Adrenal gland (tissue), 12 donors: Measurements from ENCODE around the gene DAZAP1. TPM values are rescaled to one million over a fixed set of nuclear protein-coding genes. Genes with fewer than 3 reads are reported as not detected.
"Not testable (repeated sequence)": the region's sequence is repeated elsewhere in the genome, so short reads cannot be mapped to it uniquely, and the experiment has no call there.

Experiments used
- DNase-seq, 7 donors: peaks; one replicate each; pipeline ENCODE4 v3.0.0-alpha.2; 2019 to 2020
- H3K27ac ChIP-seq, 5 donors: fragments of 200-600 bp; sonication (generic) in 4 of 5; 1 replicate in 3 of 5; 2 replicates in 2 of 5; pipeline versions ENCODE4 v1.5.1 to v1.8.0; 2016 to 2020; ENCODE audit warnings: mild to moderate bottlenecking in 1 of 5
- H3K27me3 ChIP-seq: fragments of 200-600 bp; 2 replicates; pipeline ENCODE4 v1.8.0; 2021
- H3K36me3 ChIP-seq, 2 donors: fragments of 200-600 bp; replicated peaks in 1 of 2; 1 replicate in 1 of 2; 2 replicates in 1 of 2; pipeline versions ENCODE4 v1.5.1 to v1.8.0; 2018 to 2022
- H3K4me1 ChIP-seq, 2 donors: fragments of 200-600 bp; replicated peaks in 1 of 2; 1 replicate in 1 of 2; 2 replicates in 1 of 2; pipeline versions ENCODE4 v1.5.1 to v1.8.0; 2018 to 2021
- H3K4me3 ChIP-seq, 4 donors: fragments of 200-600 bp; sonication (generic) in 3 of 4; one replicate each; pipeline ENCODE4 v1.5.1; 2016 to 2018
- H3K9me3 ChIP-seq, 3 donors: fragments of 200-600 bp; sonication (generic) in 1 of 3; replicated peaks in 1 of 3; 1 replicate in 2 of 3; 2 replicates in 1 of 3; pipeline versions ENCODE4 v1.5.1 to v1.8.0; 2016 to 2021
- POLR2A ChIP-seq, 2 donors: fragments of 450-650 bp; IDR thresholded peaks; one replicate each; pipeline ENCODE4 v1.6.1; 2017; ENCODE audit warnings: antibody characterized with exemption in 2 of 2, mild to moderate bottlenecking in 2 of 2, moderate library complexity in 1 of 2
- WGBS, 4 donors: extraction: QIAGEN DNeasy Blood & Tissue Kit in 2 of 4; methylation state at CpG; one replicate each; pipeline versions ENCODE4 v1.1.5 to v1.1.7; 2013 to 2017; 5-methylcytosine and 5-hydroxymethylcytosine counted together
- intact Hi-C, 2 donors: fragments of 100-400 bp; cut with DNase I; formaldehyde crosslinking; loops; one replicate each; pipeline versions ENCODE4 v1.14.1 to v1.15.0; 2022 to 2023
- polyA plus RNA-seq, 3 donors: library from polyadenylated mRNA; stranded (reverse); fragments of 200-250 nt in 2 of 3; fragments of 350-450 nt in 1 of 3; fragmentation: Illumina TruSeq in 1 of 3; extraction: RNeasy Lipid Tissue Mini Kit (QIAGEN cat#74804) in 1 of 3; gene quantifications; one replicate each; pipeline ENCODE4 v1.2.3, GENCODE V29; 2013 to 2014
- total RNA-seq, 9 donors: library from RNA; depleted of rRNA in 4 of 9; stranded (reverse); fragments of >200 nt in 4 of 9; fragments of 120-200 nt in 1 of 9; fragmentation: NEBNext Ultra II Directional in 1 of 9; extraction: Animal tissue kit (Norgen Biotek cat#: 25700) in 1 of 9; gene quantifications; one replicate each; pipeline versions ENCODE4 v1.1.0 to v1.2.4, GENCODE V29; 2013 to 2023
- TF ChIP-seq, protein P1 (sequence below), 6 experiments: fragments of 450-650 bp in 4 of 6; fragments of 200-600 bp in 2 of 6; sonication (generic) in 1 of 6; IDR thresholded peaks; 1 replicate in 5 of 6; 2 replicates in 1 of 6; pipeline versions ENCODE4 v1.5.1 to v1.8.0; 2016 to 2021; ENCODE audit warnings: antibody characterized with exemption in 6 of 6, mild to moderate bottlenecking in 2 of 6, moderate library complexity in 1 of 6
- donor health status: healthy with polysubstance abuse.
- donor health status: Bipolar disorder and iron deficiency.
- donor health status: DM: yes; HTN: yes; CAD: no.
- donor health status: DM: no; HTN: no; CAD: no.
- donor health status: DM: no; HTN: no; CAD: no.
- donor health status: DM: yes; HTN: yes; CAD: no.

The DAZAP1 gene
- total and polyA plus RNA-seq, 12 donors: 11.5 to 117 (median 53.1) TPM

GRCh38 chr19:1418951-1419738 is 11.8 kb downstream of the DAZAP1 start:
- H3K36me3 ChIP-seq: peaks cover 0 to 47% of the 10 kb centered on the region in 2 donors
- H3K4me1 ChIP-seq: peaks cover 27 to 57% of the 10 kb centered on the region in 2 donors
- intact Hi-C loops: no loop called here
- DNase-seq: no peak
- H3K9me3 ChIP-seq: no peaks in the 10 kb centered on the region
- WGBS, 4 donors: 86 to 91% (median 89%) methylated on average over 17 to 21 of the region's 21 CpGs
- H3K4me3 ChIP-seq: no peak overlapping the region
- peak overlapping the region in 1 of 5 donors; percentile 10 for H3K27ac ChIP-seq
- TF ChIP-seq POLR2A (IDR thresholded peaks at IDR 0.05): no peak
- TF ChIP-seq, protein P1, sequence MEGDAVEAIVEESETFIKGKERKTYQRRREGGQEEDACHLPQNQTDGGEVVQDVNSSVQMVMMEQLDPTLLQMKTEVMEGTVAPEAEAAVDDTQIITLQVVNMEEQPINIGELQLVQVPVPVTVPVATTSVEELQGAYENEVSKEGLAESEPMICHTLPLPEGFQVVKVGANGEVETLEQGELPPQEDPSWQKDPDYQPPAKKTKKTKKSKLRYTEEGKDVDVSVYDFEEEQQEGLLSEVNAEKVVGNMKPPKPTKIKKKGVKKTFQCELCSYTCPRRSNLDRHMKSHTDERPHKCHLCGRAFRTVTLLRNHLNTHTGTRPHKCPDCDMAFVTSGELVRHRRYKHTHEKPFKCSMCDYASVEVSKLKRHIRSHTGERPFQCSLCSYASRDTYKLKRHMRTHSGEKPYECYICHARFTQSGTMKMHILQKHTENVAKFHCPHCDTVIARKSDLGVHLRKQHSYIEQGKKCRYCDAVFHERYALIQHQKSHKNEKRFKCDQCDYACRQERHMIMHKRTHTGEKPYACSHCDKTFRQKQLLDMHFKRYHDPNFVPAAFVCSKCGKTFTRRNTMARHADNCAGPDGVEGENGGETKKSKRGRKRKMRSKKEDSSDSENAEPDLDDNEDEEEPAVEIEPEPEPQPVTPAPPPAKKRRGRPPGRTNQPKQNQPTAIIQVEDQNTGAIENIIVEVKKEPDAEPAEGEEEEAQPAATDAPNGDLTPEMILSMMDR (IDR thresholded peaks at IDR 0.05): no peak
- H3K27me3 ChIP-seq: no peaks in the 10 kb centered on the region

DNA sequence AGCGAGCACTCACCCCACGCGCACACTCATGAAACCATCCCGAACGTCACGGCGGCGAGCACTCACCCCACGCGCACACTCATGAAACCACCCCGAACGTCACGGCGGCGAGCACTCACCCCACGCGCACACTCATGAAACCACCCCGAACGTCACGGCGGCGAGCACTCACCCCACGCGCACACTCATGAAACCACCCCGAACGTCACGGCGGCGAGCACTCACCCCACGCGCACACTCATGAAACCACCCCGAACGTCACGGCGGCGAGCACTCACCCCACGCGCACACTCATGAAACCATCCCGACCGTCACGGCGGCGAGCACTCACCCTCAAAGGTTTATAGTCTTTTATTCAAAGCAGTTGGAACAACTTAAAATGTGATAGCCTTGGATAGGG is 12.7 kb downstream of the DAZAP1 start:
- Histone ChIP-seq H3K4me1 (peaks cover 23 to 58% of the 10 kb centered on the region in 2 donors), H3K36me3 (peaks cover 0 to 54% of the 10 kb centered on the region in 2 donors)
- WGBS, 4 donors: 87 to 94% (median 93%) methylated on average over 14 to 28 of the region's 43 CpGs
- H3K9me3 ChIP-seq, intact Hi-C loops, DNase-seq, H3K4me3 ChIP-seq, H3K27me3 ChIP-seq, H3K27ac ChIP-seq: not testable (repeated sequence)

DNA sequence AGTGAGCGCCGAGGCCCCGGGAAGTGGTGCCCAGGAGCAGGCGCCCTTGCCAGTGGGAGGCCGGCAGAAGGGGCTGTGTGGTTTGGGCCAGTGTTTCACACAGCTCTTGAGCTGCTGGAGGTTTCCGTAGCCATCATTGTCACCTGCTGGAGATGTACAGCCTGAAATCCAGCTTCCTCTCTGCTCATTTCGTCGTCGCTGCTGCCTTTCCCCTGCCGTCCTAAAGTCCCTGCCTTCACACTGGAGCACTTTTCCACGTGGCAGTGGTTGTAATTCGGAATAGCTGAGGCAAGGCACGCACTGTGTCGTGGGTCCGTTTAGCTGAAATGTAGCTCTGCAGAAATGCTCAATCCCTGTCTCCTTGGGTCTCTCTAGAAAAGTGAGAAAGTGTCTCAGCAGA is 13.2 kb downstream of the DAZAP1 start:
- no peaks in the 10 kb centered on the region for H3K9me3 ChIP-seq
- H3K36me3 ChIP-seq: peaks cover 0 to 59% of the 10 kb centered on the region in 2 donors
- intact Hi-C loops: no loop called here
- H3K4me1 ChIP-seq: peaks cover 18 to 59% of the 10 kb centered on the region in 2 donors
- no peak overlapping the region for H3K27ac ChIP-seq
- no peak for DNase-seq
- WGBS, 4 donors: 91 to 93% (median 92%) methylated on average over 15 of the region's 15 CpGs
- TF ChIP-seq, protein P1 (IDR thresholded peaks at IDR 0.05): no peak
- no peak for TF ChIP-seq POLR2A (IDR thresholded peaks at IDR 0.05)
- no peak overlapping the region for H3K4me3 ChIP-seq
- H3K27me3 ChIP-seq: no peaks in the 10 kb centered on the region

- intact Hi-C loops: no loop called here
Observed at GRCh38 chr19:1421218-1421957, 14.0 kb downstream of the DAZAP1 start.

More at GRCh38 chr19:1421218-1421957, 14.0 kb downstream of the DAZAP1 start:
- peaks cover 10 to 51% of the 10 kb centered on the region in 2 donors for H3K4me1 ChIP-seq
- 89 to 92% (median 91%) methylated on average over 22 to 37 of the region's 37 CpGs for WGBS, 4 donors
- peak overlapping the region; percentile 50 to 86 (median 65) for H3K27ac ChIP-seq
- no peak for DNase-seq
- TF ChIP-seq POLR2A (IDR thresholded peaks at IDR 0.05): no peak
- TF ChIP-seq, protein P1 (IDR thresholded peaks at IDR 0.05): no peak
- H3K36me3 ChIP-seq: peaks cover 0 to 66% of the 10 kb centered on the region in 2 donors
- no peaks in the 10 kb centered on the region for H3K9me3 ChIP-seq
- H3K27me3 ChIP-seq: no peaks in the 10 kb centered on the region
- H3K4me3 ChIP-seq: no peak overlapping the region
